ENCODE measurements around the gene CLDN5. TPM values are rescaled to one million over a fixed set of nuclear protein-coding genes. Genes with fewer than 3 reads are reported as not detected.
"Not testable (repeated sequence)": the region's sequence is repeated elsewhere in the genome, so short reads cannot be mapped to it uniquely, and the experiment has no call there.

Gene CLDN5
- total RNA-seq, 1 donor from 2014 or later = 1.2 TPM

GRCh38 chr22:19535001-19535400 is 10.8 kb upstream of the CLDN5 start:
- H3K4me3 ChIP-seq (ENCODE audit: low read depth, low read length) = no peak overlapping the region
- DNase-seq (ENCODE audit: low read depth) = no peak
- TF ChIP-seq CTCF (conservative IDR thresholded peaks at IDR 0.05; ENCODE audit: low read depth, low read length) = no peak

- no peak for DNase-seq (ENCODE audit: low read depth)
- no peak overlapping the region for H3K4me3 ChIP-seq (ENCODE audit: low read depth, low read length)
- TF ChIP-seq CTCF (conservative IDR thresholded peaks at IDR 0.05; ENCODE audit: low read depth, low read length) = no peak
Observed at GRCh38 chr22:19533857-19534256, 9.6 kb upstream of the CLDN5 start.

GRCh38 chr22:19533049-19533626 is 8.9 kb upstream of the CLDN5 start:
- no peak for DNase-seq (ENCODE audit: low read depth)
- no peak for TF ChIP-seq CTCF (conservative IDR thresholded peaks at IDR 0.05; ENCODE audit: low read depth, low read length)
- no peak overlapping the region for H3K4me3 ChIP-seq (ENCODE audit: low read depth, low read length)

- H3K4me3 ChIP-seq (ENCODE audit: low read depth, low read length); DNase-seq (ENCODE audit: low read depth): not testable (repeated sequence)
Observed at GRCh38 chr22:19531327-19531726, 7.1 kb upstream of the CLDN5 start.

- H3K4me3 ChIP-seq (ENCODE audit: low read depth, low read length) = no peak overlapping the region
- no peak for TF ChIP-seq CTCF (conservative IDR thresholded peaks at IDR 0.05; ENCODE audit: low read depth, low read length)
Observed at GRCh38 chr22:19530751-19531150, 6.5 kb upstream of the CLDN5 start.

GRCh38 chr22:19529811-19530210 is 5.6 kb upstream of the CLDN5 start:
- no peak for TF ChIP-seq CTCF (conservative IDR thresholded peaks at IDR 0.05; ENCODE audit: low read depth, low read length)
- no peak for DNase-seq (ENCODE audit: low read depth)
- no peak overlapping the region for H3K4me3 ChIP-seq (ENCODE audit: low read depth, low read length)

More at GRCh38 chr22:19530751-19531150, 6.5 kb upstream of the CLDN5 start:
- DNase-seq (ENCODE audit: low read depth) = no peak

GRCh38 chr22:19527861-19528417 is 3.7 kb upstream of the CLDN5 start:
- H3K4me3 ChIP-seq (ENCODE audit: low read depth, low read length) = no peak overlapping the region
- no peak for TF ChIP-seq CTCF (conservative IDR thresholded peaks at IDR 0.05; ENCODE audit: low read depth, low read length)
- no peak for DNase-seq (ENCODE audit: low read depth)

Data from epithelial cell of proximal tubule (primary cell).